BLaER1 (cell line): Measurements from ENCODE around the gene GGT5.
"Not testable (repeated sequence)": the region's sequence is repeated elsewhere in the genome, so short reads cannot be mapped to it uniquely, and the experiment has no call there.

Experiments used
- H3K27ac ChIP-seq: shearing (Covaris generic); formaldehyde crosslinking; 2 replicates; pipeline ENCODE4 v1.8.1; 2022
- H3K27me3 ChIP-seq: shearing (Covaris generic); formaldehyde crosslinking; 2 replicates; pipeline ENCODE4 v1.8.1; 2022
- H3K36me3 ChIP-seq: shearing (Covaris generic); formaldehyde crosslinking; 2 replicates; pipeline ENCODE4 v1.8.1; 2022
- H3K4me1 ChIP-seq: shearing (Covaris generic); formaldehyde crosslinking; 2 replicates; pipeline ENCODE4 v1.8.1; 2022
- H3K4me2 ChIP-seq: shearing (Covaris generic); formaldehyde crosslinking; 2 replicates; pipeline ENCODE4 v1.8.1; 2022
- H3K4me3 ChIP-seq: shearing (Covaris generic); formaldehyde crosslinking; 2 replicates; pipeline ENCODE4 v1.8.1; 2022
- H3K9ac ChIP-seq: shearing (Covaris generic); formaldehyde crosslinking; 2 replicates; pipeline ENCODE4 v1.8.1; 2022
- H3K9me3 ChIP-seq: shearing (Covaris generic); formaldehyde crosslinking; 2 replicates; pipeline ENCODE4 v1.8.1; 2022
- H4K20me1 ChIP-seq: shearing (Covaris generic); formaldehyde crosslinking; 2 replicates; pipeline ENCODE4 v1.8.1; 2022
- Cebpa-rat ChIP-seq: shearing (Covaris generic); IDR thresholded peaks from 2 replicates; pipeline ENCODE4 v1.8.1; 2022

Gene GGT5

DNA sequence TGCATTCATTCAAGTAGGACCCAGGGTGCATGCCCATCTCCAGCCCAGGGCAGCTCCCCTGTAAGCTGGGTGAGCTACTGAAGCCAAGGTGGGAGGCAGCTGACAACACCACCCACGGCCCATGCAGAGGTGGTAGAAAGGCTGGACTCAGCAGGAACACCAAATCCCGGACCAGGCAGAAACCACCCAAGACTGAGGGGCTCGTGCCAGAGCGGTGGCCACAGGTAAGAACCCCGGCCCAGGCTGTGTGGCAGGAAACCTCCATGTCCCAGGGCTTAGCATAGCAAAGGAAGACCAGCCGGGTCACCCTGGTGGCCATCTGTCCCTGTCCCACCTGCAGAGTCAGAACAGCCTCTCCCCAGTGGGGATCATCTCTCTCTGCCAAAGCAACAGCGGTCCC is 11.9 kb upstream of the GGT5 start:
- H3K4me2 ChIP-seq, H3K36me3 ChIP-seq, H3K9me3 ChIP-seq, H3K27me3 ChIP-seq, H3K27ac ChIP-seq, H3K4me1 ChIP-seq, H4K20me1 ChIP-seq, H3K9ac ChIP-seq, H3K4me3 ChIP-seq: not testable (repeated sequence)

DNA sequence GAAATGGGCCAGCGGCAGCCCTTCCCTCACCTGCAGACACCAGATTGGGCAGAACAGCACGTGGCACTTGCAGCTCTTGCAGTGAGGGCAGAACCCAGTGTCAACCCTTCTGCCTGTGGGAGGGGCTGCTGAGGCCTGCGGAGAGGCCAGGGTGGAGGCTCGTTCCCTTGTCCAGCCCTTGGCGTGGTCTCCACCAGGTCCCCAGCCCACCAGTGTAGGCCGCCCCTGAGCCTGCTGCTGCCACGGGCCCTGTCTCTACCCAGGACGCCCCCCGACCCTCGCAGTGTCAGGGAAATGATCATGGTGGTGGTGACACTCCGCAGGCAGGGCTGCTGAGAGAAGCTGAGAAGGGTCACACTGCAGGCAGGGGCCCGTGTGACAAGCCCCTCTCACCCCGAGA is 11.3 kb upstream of the GGT5 start:
- not testable (repeated sequence) for H3K27ac ChIP-seq, H3K4me2 ChIP-seq, H3K9ac ChIP-seq, H4K20me1 ChIP-seq, H3K4me1 ChIP-seq, H3K4me3 ChIP-seq, H3K9me3 ChIP-seq, H3K36me3 ChIP-seq, H3K27me3 ChIP-seq

DNA sequence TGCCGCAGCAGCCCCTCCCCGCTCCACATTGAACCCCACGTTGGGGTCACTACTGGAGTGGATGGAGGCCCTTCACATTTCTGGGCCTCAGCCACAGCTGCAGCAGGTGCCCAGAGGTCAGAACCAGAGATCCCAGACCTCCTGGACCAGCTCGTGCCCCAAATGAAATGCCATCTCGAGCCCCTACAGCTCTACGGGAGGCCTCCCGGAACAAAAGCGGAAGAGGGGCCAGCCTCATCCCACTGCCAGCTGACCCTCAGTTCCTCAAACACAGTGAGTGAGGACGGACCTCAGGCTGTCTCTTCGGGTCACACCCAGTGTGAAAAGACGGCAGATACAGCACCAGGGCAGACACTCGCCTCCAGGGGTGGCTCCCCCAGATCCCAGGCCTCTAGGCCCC is 8.2 kb upstream of the GGT5 start:
- not testable (repeated sequence) for H3K9me3 ChIP-seq, H3K36me3 ChIP-seq, H4K20me1 ChIP-seq, H3K27me3 ChIP-seq, H3K27ac ChIP-seq, H3K4me3 ChIP-seq, H3K9ac ChIP-seq, H3K4me2 ChIP-seq, H3K4me1 ChIP-seq

DNA sequence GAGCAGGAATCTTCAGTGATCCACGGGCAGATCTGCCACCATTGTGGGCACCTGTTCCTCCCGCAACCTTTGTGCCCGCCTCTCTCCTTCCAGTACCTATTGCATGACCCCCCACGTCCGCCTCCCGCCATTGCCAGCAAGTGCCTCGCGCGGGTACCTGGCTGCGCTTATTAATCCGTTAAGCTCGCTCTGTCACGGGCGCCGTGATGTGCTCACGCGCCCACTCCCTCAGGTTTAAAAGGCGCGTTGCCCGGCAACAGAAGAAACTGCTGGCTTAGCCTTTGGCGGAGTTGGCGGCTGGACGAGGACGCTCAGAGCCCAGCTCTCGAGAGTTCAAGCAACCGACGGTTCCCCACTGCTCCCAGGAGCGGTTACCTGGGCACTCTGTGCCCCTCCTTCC is 6.4 kb upstream of the GGT5 start:
- H3K9ac ChIP-seq, H3K9me3 ChIP-seq, H3K4me2 ChIP-seq, H3K27ac ChIP-seq, H4K20me1 ChIP-seq, H3K4me3 ChIP-seq, H3K36me3 ChIP-seq, H3K27me3 ChIP-seq: not testable (repeated sequence)
- peaks cover 14% of the 10 kb centered on the region for H3K4me1 ChIP-seq

DNA sequence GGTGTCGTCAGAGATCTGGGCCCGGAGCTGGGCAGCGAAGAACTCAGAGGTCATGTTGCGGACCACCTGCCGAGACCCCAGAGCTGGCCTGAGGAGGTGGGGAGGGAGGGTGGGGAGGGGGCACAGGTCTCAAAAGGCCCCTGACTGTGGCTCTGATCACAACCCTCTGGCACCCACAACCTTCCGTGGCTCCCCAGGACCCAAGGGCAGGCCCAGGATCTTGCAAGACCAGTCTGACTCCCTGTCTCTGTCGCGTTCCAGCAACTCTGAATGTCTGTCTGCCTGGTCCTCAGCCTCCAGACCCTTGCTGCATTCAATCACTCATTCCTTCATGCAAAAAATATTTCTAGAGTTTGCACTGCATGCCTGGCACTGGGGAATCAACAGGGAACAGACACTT is 4.5 kb upstream of the GGT5 start:
- H3K27me3 ChIP-seq, H3K27ac ChIP-seq, H4K20me1 ChIP-seq, H3K9ac ChIP-seq, H3K4me2 ChIP-seq, H3K9me3 ChIP-seq, H3K4me3 ChIP-seq, H3K36me3 ChIP-seq: not testable (repeated sequence)
- peaks cover 31% of the 10 kb centered on the region for H3K4me1 ChIP-seq

DNA sequence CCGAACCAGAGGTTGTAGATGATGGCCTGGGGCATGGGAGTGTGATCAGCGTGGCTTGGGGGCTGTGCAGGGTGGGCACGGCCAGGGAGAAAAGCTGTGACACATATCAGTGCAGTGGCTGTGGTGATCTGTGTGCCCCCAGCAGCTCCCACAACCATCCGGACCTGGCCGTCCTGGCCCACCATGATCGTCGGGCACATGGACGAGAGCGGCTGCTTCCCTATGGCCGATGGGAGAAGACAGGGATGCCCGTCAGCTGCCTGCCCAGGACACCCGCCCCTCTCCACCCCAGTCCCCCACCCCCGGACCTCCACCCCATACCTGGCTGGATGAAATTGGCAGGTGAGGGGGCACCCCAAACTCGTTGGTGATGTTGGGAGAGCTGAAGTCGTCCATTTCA is 3.7 kb upstream of the GGT5 start:
- H3K36me3 ChIP-seq, H3K4me2 ChIP-seq, H3K27me3 ChIP-seq, H3K9ac ChIP-seq, H3K9me3 ChIP-seq, H3K4me3 ChIP-seq, H4K20me1 ChIP-seq, H3K27ac ChIP-seq: not testable (repeated sequence)
- peaks cover 39% of the 10 kb centered on the region for H3K4me1 ChIP-seq

DNA sequence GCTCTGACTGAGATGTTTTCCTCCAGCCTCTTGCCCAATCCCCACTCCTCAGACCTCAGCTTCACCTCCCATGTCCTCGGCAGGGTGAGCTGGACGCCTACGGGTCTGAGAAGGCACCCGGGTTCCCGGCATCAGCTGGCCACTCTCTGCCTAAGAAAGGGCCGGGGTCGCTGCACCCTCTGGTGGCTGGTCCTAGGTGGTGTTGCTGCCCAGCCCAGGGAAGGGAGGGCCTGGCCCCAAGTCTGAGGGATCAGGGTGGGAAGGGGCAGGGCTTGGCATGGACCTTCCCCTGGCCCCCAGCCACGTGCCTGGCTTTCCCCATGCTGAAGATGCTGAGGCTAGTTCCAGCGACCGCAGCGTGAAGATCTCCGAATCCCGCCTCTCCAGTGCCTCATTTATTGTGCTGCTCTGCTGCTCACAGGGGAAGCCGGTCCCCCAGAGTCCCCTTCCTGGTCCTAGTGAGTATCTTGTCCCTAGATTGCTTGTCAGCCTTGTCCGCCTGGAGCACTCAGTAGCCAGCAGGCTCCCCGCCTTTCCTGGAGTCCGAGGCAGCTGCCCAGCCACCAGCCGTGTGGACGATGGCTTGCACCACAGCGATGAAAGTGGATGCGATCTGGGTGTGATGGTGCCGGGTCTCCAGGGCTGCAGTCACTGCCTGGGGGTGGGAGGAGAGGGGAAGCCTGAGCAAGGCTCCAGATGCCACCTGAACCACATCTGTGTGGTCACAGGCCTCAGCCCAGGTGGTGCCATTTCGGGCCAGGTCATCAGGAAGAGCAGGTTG is 2.9 kb upstream of the GGT5 start:
- no peaks in the 10 kb centered on the region for H3K27me3 ChIP-seq
- H3K9ac ChIP-seq = no peak overlapping the region
- peaks cover 47% of the 10 kb centered on the region for H3K4me1 ChIP-seq
- peak overlapping the region; percentile 40 for H3K4me2 ChIP-seq
- H3K4me3 ChIP-seq = no peak overlapping the region
- no peak overlapping the region for H3K27ac ChIP-seq
- H3K36me3 ChIP-seq = no peaks in the 10 kb centered on the region
- no peaks in the 10 kb centered on the region for H3K9me3 ChIP-seq
- no peaks in the 10 kb centered on the region for H4K20me1 ChIP-seq
- TF ChIP-seq Cebpa-rat = no peak

DNA sequence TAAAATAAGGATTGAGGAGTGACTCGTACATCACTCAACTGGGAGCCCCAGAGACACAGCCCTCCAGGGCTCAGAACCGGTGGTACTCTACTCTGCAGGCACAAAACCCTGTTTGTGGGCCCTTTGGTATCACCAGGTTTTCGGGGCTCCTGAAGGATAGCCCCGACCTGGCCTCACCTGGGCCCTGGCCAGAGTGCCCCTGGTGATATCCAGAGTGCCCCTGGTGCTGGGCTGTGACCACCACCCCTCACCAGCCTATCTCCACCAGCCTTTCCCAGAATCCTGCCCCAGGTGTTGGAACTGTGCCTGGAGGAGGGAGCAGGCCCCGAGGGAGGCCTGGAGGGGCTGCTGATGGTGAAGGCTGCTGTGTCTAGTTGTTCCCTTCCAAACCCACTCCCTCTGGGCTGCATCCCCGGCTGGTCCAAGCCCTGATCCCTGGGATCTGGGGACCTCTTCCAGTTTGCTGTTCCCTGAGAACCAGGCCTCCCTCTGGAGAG is 2.2 kb upstream of the GGT5 start:
- no peak for TF ChIP-seq Cebpa-rat
- Histone ChIP-seq H3K4me2 (peak overlapping the region; percentile 40), H4K20me1 (no peaks in the 10 kb centered on the region), H3K9ac (no peak overlapping the region), H3K27ac (no peak overlapping the region; the same call in 1 of the 2 replicates), H3K27me3 (no peaks in the 10 kb centered on the region), H3K4me3 (no peak overlapping the region), H3K9me3 (no peaks in the 10 kb centered on the region), H3K36me3 (no peaks in the 10 kb centered on the region), H3K4me1 (peaks cover 54% of the 10 kb centered on the region)

DNA sequence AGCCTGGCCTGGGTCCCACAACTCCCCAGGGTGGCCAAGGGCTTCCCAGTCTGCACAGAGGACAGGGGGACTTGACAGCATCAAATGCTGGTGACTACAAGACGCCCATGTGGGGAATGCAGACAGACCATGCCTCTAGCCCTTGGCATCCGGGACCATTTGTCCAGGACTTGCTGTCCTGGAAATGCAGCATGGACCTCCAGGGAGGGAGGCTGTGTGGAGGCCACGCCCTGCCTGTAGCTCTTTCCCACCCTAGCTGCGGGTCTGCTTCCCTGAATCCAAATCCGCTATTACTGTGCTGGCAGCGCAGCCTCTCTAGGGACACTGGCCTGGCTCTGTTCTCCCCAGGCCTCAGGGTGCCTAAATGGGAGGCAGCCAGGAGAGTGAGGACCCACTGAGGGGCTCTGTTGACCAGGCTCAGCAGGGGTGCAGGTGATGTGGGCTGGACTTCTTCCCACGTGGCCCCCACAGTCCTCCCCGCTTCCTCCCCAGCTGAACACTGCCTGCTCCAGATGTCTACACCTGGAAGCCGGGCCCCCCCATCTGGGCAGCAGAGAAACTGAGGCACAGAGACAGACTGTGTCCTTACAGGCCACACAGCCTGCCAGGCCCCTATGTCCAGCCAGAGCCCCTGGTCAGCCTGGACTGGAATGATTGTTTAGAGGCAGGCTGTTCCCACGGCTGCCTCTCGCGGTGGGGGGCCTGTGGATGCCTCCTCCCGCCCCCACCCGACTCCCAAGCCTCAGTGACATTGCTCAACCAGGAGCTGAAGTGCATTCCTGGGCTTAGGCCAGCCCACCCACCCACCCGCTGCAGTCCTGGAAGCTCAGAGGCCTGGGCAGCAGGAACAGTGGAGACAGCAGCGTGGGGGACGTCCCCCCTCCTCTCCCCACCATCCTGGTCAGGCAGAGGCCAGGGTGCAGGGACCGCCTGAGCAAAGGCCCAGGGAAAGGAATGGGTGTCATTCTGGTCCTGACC is 991 bp upstream of the GGT5 start:
- not testable (repeated sequence) for H3K4me3 ChIP-seq, H3K27ac ChIP-seq, H3K9me3 ChIP-seq, H3K27me3 ChIP-seq, H3K36me3 ChIP-seq, H3K9ac ChIP-seq, H4K20me1 ChIP-seq
- Histone ChIP-seq H3K4me2 (peak overlapping the region; percentile 42; the same call in 1 of the 2 replicates), H3K4me1 (peaks cover 56% of the 10 kb centered on the region)

DNA sequence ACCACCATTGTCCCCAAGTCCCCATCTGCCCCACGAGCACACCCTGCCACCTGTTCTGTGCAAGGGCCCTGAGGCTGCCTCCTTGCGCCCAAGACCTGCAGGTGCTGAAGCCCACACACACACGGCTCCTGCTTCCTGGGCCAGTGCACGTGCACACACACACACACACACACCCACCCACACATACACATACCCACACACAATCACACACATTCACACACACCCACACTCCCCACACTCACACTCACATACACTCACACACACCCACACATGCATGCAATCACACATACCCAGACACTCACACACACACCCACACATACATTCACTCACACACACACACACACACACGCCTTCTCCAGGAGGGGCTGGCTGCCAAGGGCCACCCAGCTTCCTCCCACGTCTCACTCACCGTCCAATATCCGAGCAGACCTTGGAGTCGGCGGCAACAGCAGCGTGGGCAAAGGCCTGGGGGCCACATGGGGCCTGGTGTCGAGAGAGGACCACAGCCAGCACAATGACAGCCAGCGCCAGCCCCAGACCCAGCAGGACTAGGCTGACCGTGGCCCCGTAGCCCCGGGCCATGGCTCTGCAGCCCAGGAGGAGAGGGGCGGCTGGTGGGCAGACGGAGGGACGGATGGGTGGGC is 616 bp downstream of the GGT5 start:
- Histone ChIP-seq H3K27ac (no peak overlapping the region), H3K9ac (no peak overlapping the region), H3K4me3 (no peak overlapping the region), H4K20me1 (no peaks in the 10 kb centered on the region), H3K27me3 (no peaks in the 10 kb centered on the region), H3K9me3 (no peaks in the 10 kb centered on the region), H3K4me1 (peaks cover 56% of the 10 kb centered on the region), H3K4me2 (peak overlapping the region; percentile 86), H3K36me3 (no peaks in the 10 kb centered on the region)
- no peak for TF ChIP-seq Cebpa-rat

DNA sequence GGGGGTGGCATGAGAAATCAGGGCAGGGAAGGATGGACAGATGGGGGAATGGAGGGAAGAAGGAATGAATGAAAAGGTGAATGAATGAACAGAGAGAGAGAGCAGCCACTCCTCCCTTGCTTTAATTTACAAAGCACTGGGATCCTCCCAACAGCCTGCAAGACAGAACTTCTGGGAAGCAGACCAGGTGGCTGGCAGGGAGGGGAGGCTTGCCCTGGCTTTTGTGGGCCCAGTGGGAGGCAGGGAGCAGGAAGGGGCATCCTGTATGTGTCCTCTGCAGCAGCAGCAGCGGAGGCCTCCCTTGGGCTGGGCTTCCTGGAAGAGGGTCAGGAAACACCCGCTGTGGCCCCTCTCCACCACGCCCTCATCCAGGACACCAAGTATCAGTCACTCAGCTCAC is 1.5 kb downstream of the GGT5 start:
- H3K4me3 ChIP-seq = peak overlapping the region; percentile 39; the same call in 1 of the 2 replicates
- H3K9ac ChIP-seq = 0 out of 2 replicates have a peak overlapping the region, but pooled peaks have one; percentile 19

DNA sequence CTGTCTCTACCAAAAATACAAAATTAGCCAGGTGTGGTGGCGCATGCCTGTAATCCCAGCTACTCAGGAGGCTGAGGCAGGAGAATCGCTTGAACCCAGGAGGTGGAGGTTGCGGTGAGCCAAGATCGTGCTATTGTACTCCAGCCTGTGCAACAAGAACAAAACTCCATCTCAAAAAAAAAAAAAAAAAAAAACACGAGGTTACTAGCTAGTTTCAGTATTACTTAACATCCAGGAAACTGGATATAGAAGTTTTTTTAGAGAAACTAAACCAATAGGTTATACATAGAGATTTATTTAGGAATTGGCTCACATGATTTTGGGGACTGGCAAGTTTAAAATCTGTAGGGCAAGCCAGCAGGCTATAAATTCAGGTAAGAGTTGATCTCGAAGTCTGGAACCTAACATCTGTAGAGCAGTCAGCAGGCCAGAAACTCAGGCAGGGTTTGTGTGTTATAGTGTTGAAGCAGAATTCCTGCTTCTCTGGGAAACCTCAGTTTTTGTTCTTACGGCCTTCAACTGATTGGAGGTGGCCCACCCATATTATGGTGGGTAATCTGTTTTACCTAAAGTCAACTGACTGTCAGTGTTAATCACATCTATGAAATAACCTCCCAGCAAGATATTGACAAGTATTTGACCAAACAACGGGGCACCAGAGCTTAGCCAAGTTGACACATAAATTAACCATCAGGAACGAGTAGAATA is 3.7 kb downstream of the GGT5 start:
- not testable (repeated sequence) for H3K27me3 ChIP-seq, H3K9me3 ChIP-seq, H3K9ac ChIP-seq, H3K27ac ChIP-seq, H4K20me1 ChIP-seq, H3K4me3 ChIP-seq, H3K36me3 ChIP-seq, H3K4me2 ChIP-seq
- H3K4me1 ChIP-seq = peaks cover 42% of the 10 kb centered on the region

More for the DNA sequence above, 1.5 kb downstream of the GGT5 start:
- not testable (repeated sequence) for H3K9me3 ChIP-seq, H3K27ac ChIP-seq, H3K27me3 ChIP-seq, H3K36me3 ChIP-seq, H4K20me1 ChIP-seq
- H3K4me1 ChIP-seq = peaks cover 56% of the 10 kb centered on the region
- H3K4me2 ChIP-seq = peak overlapping the region; percentile 86
